ENCODE results near the gene MMGT1.
"Not testable (repeated sequence)": the region's sequence is repeated elsewhere in the genome, so short reads cannot be mapped to it uniquely, and the experiment has no call there.

MMGT1 gene

GRCh38 chrX:135920516-135920915 lies 53.3 kb downstream of the MMGT1 start:
- DNase-seq, result not testable (repeated sequence)

DNA sequence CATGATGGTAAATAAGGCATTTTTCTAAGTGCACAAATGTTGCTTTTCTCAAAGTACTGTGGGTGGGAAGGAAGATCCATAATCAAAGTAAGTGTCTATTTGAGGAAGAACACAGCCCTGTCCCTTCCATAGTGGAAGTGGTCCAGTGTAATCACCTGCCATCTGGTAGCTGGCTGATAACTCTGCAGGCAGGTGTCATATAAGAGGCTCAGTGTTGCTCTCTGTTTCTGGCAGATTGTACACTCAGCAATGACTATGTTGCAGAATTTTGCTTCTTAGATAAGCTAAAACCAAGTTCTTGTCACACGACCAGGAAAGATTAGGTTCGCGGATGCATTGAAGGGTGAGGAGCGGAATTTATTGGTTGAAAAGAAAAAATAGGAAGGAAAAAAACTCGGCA lies 59.4 kb downstream of the MMGT1 start:
- no peak for DNase-seq
